Kidney (tissue), 14 donors: ENCODE data around the gene ABCA6. TPM values are rescaled to one million over a fixed set of nuclear protein-coding genes. Genes with fewer than 3 reads are reported as not detected.
"Not testable (repeated sequence)": the region's sequence is repeated elsewhere in the genome, so short reads cannot be mapped to it uniquely, and the experiment has no call there.

Experiments
- DNase-seq, 5 donors: peaks; one replicate each; pipeline ENCODE4 v3.0.0-alpha.2; 2013 to 2020
- FAIRE-seq: peaks from 2 replicates; lab custom pipeline; 2012; peaks lifted over from hg19 to GRCh38; lab: Jason Lieb, UNC
- H3K27ac ChIP-seq, 2 donors: one replicate each; pipeline ENCODE4 v1.7.0; 2013; ENCODE audit warnings: low read depth in 2 of 2, low read length in 2 of 2, inconsistent platforms in 1 of 2
- H3K27me3 ChIP-seq: one replicate; pipeline ENCODE4 v1.7.1; 2013; ENCODE audit warnings: low read length, inconsistent platforms; ENCODE audit not compliant: control insufficient read depth, insufficient read depth
- H3K36me3 ChIP-seq, 3 donors: one replicate each; pipeline versions ENCODE4 v1.7.0 to v1.7.1; 2013; ENCODE audit warnings: low read length in 3 of 3, control low read depth in 1 of 3, inconsistent platforms in 1 of 3; ENCODE audit not compliant: insufficient read depth in 3 of 3, control insufficient read depth in 2 of 3
- H3K4me1 ChIP-seq, 3 donors: one replicate each; pipeline versions ENCODE4 v1.7.0 to v1.7.1; 2013; ENCODE audit warnings: low read length in 3 of 3, inconsistent platforms in 1 of 3, low read depth in 1 of 3; ENCODE audit not compliant: control insufficient read depth in 2 of 3, insufficient read depth in 2 of 3
- H3K4me3 ChIP-seq, 3 donors: one replicate each; pipeline versions ENCODE4 v1.7.0 to v1.8.1; 2013; ENCODE audit warnings: low read length in 3 of 3, control low read depth in 1 of 3, inconsistent platforms in 1 of 3
- H3K9ac ChIP-seq, 3 donors: one replicate each; pipeline versions ENCODE4 v1.7.0 to v1.7.1; 2013; ENCODE audit warnings: low read length in 3 of 3, control low read depth in 1 of 3, inconsistent platforms in 1 of 3
- H3K9me3 ChIP-seq, 3 donors: one replicate each; pipeline versions ENCODE4 v1.7.0 to v1.7.1; 2013; ENCODE audit warnings: low read length in 3 of 3, control low read depth in 1 of 3, inconsistent platforms in 1 of 3; ENCODE audit not compliant: control insufficient read depth in 2 of 3, insufficient read depth in 1 of 3
- intact Hi-C: fragments of 100-400 bp; cut with DNase I; formaldehyde crosslinking; loops from one replicate; pipeline ENCODE4 v1.11.1; 2022
- polyA plus RNA-seq: library from polyadenylated mRNA; stranded (reverse); fragments of 350-450 nt; fragmentation: Illumina TruSeq; extraction: RNeasy Lipid Tissue Mini Kit (QIAGEN cat#74804); gene quantifications from one replicate; pipeline ENCODE4 v1.2.3, GENCODE V29; 2014; ENCODE audit warnings: low read depth, low replicate concordance; ENCODE audit not compliant: insufficient read depth
- total RNA-seq: library from RNA; stranded (reverse); fragmentation: NEBNext Ultra II Directional; extraction: Animal tissue kit (Norgen Biotek cat#: 25700); gene quantifications from one replicate; pipeline ENCODE4 v1.2.1, GENCODE V29; 2021
- TF ChIP-seq, protein P1 (sequence below): IDR thresholded peaks from 3 replicates; pipeline ENCODE4 v1.5.1; 2012; ENCODE audit warnings: mild to moderate bottlenecking, moderate library complexity, borderline replicate concordance; ENCODE audit not compliant: insufficient read depth; ENCODE audit errors: extremely low read depth
- donor health status: control.
- donor health status: control.
- donor health status: control.
- donor health status: control.
- donor health status: control.
- donor health status: DM: yes; HTN: yes; CAD: no.
- donor health status: Normal renal cell carcinoma (clear cell type).

ABCA6 gene
- total and polyA plus RNA-seq, 2 donors from 2014 or later, result 2.9 to 7.6 TPM

GRCh38 chr17:69170377-69170776 lies 28.7 kb upstream of the ABCA6 start:
- no peak for FAIRE-seq

DNA sequence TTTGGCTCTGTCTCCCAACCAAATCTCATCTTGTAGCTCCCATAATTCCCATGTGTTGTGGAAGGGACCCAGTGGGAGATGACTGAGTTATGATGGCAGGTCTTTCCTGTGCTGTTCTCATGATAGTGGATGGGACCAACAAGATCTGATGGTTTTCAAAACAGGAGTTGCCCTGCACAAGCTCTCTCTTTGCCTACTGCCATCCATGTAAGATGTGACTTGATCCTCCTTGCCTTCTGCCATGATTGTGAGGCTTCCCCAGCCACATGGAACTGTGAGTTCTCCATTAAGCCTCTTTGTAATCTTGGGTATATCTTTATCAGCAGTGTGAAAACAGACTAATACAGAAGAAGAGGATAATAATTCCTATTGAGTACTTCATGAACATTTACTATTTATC lies 26.9 kb upstream of the ABCA6 start:
- H3K36me3 ChIP-seq, H3K9me3 ChIP-seq, H3K27ac ChIP-seq, H3K4me3 ChIP-seq, H3K27me3 ChIP-seq, H3K9ac ChIP-seq, H3K4me1 ChIP-seq, FAIRE-seq, DNase-seq, intact Hi-C loops: not testable (repeated sequence)

More at GRCh38 chr17:69170377-69170776, 28.7 kb upstream of the ABCA6 start:
- H3K9me3 ChIP-seq, result no peaks in the 10 kb centered on the region
- no peak overlapping the region for H3K4me3 ChIP-seq
- H3K4me1 ChIP-seq, result no peaks in the 10 kb centered on the region
- H3K9ac ChIP-seq, result no peak overlapping the region
- intact Hi-C loops, result no loop called here
- TF ChIP-seq, protein P1, sequence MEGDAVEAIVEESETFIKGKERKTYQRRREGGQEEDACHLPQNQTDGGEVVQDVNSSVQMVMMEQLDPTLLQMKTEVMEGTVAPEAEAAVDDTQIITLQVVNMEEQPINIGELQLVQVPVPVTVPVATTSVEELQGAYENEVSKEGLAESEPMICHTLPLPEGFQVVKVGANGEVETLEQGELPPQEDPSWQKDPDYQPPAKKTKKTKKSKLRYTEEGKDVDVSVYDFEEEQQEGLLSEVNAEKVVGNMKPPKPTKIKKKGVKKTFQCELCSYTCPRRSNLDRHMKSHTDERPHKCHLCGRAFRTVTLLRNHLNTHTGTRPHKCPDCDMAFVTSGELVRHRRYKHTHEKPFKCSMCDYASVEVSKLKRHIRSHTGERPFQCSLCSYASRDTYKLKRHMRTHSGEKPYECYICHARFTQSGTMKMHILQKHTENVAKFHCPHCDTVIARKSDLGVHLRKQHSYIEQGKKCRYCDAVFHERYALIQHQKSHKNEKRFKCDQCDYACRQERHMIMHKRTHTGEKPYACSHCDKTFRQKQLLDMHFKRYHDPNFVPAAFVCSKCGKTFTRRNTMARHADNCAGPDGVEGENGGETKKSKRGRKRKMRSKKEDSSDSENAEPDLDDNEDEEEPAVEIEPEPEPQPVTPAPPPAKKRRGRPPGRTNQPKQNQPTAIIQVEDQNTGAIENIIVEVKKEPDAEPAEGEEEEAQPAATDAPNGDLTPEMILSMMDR, result no peak
- no peak for DNase-seq
- no peaks in the 10 kb centered on the region for H3K36me3 ChIP-seq
- no peak overlapping the region for H3K27ac ChIP-seq
- H3K27me3 ChIP-seq, result no peaks in the 10 kb centered on the region

DNA sequence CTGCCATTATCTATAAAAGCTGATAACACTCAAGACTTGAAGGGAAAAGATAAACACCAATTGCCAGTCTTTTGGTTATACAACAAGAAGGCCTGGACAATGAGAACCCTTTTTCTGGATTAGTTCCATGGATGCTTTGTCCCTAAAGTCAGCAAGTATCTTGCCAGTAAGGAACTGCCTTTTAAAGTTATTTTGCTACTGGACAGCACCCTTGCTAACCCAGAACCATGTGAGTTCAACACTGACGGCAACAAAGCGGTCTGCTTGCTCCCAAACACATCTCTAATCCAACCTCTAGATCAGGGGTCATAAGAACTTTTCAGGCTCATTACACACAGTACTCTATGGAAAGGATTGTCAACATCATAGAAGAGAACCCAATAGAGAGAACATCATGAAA lies 25.3 kb upstream of the ABCA6 start:
- DNase-seq, result no peak
- Histone ChIP-seq H3K4me3 (no peak overlapping the region), H3K9ac (no peak overlapping the region), H3K9me3 (no peaks in the 10 kb centered on the region), H3K27ac (no peak overlapping the region), H3K36me3 (no peaks in the 10 kb centered on the region), H3K4me1 (no peaks in the 10 kb centered on the region), H3K27me3 (no peaks in the 10 kb centered on the region)
- intact Hi-C loops, result no loop called here
- no peak for FAIRE-seq
- TF ChIP-seq, protein P1, result no peak

DNA sequence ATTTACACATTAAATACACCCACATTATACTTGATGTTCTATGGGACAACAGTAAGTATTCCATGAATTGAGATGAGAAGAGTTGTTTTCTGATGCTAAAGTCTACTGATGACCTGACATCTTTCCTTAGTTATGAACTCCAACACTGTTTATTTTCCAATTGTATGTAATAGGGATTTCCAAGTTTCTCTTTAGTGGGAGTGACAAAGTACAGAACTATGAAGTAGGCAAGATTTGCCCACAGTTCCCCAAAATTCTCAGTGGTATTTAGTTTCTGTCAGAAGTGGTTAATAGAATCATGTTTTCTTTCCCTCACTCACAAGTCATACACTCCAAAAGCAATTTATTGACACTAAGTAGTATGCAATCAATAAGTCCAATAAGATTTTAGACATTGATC lies 22.5 kb upstream of the ABCA6 start:
- H3K9ac ChIP-seq, result no peak overlapping the region
- H3K9me3 ChIP-seq, result no peaks in the 10 kb centered on the region
- intact Hi-C loops, result no loop called here
- TF ChIP-seq, protein P1, result no peak
- H3K36me3 ChIP-seq, result no peaks in the 10 kb centered on the region
- no peak overlapping the region for H3K4me3 ChIP-seq
- H3K4me1 ChIP-seq, result no peaks in the 10 kb centered on the region
- FAIRE-seq (no peak), DNase-seq (no peak)
- H3K27me3 ChIP-seq, result no peaks in the 10 kb centered on the region
- no peak overlapping the region for H3K27ac ChIP-seq
